Measurements from ENCODE around the gene MRPL2.

DNA sequence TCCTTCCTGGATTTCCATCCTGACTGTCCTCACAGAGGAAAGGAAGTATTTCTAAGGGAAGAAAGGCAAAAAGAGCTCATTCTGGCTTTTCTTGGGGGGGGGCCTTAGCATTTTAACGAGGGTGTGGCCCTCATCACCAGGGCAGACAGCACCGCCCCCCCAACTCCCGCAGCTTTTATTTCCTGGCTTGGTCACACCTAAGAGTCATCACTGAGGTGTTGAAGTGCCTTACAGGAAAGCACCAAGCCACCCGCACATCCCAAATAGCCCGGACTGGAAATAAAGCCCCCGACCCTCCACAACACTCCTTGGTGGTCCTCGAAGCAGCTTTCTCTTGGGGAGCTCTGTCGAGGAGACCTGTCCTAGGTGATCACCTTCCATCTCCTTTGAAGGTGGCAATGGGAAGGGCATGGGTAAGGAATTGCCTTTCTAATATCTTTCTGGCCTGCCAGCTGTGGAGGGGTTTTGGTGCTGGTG lies 18.1 kb upstream of the MRPL2 start:
- TF ChIP-seq CTCF (tag by site-specific recombination; IDR thresholded peaks at IDR 0.05) = no peak
- no peak for TF ChIP-seq ZNF2 (tag by site-specific recombination; IDR thresholded peaks at IDR 0.05)
- TF ChIP-seq OSR2 (tag by site-specific recombination; IDR thresholded peaks at IDR 0.05) = no peak
- TF ChIP-seq, protein P1, sequence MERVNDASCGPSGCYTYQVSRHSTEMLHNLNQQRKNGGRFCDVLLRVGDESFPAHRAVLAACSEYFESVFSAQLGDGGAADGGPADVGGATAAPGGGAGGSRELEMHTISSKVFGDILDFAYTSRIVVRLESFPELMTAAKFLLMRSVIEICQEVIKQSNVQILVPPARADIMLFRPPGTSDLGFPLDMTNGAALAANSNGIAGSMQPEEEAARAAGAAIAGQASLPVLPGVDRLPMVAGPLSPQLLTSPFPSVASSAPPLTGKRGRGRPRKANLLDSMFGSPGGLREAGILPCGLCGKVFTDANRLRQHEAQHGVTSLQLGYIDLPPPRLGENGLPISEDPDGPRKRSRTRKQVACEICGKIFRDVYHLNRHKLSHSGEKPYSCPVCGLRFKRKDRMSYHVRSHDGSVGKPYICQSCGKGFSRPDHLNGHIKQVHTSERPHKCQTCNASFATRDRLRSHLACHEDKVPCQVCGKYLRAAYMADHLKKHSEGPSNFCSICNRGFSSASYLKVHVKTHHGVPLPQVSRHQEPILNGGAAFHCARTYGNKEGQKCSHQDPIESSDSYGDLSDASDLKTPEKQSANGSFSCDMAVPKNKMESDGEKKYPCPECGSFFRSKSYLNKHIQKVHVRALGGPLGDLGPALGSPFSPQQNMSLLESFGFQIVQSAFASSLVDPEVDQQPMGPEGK (tag by site-specific recombination; IDR thresholded peaks at IDR 0.05) = no peak
- no peak for TF ChIP-seq ZNF76 (tag by site-specific recombination; IDR thresholded peaks at IDR 0.05; ENCODE audit: borderline replicate concordance, low read depth)
- no peak for TF ChIP-seq YY1 (tag by site-specific recombination; IDR thresholded peaks at IDR 0.05)
- TF ChIP-seq, protein P2, sequence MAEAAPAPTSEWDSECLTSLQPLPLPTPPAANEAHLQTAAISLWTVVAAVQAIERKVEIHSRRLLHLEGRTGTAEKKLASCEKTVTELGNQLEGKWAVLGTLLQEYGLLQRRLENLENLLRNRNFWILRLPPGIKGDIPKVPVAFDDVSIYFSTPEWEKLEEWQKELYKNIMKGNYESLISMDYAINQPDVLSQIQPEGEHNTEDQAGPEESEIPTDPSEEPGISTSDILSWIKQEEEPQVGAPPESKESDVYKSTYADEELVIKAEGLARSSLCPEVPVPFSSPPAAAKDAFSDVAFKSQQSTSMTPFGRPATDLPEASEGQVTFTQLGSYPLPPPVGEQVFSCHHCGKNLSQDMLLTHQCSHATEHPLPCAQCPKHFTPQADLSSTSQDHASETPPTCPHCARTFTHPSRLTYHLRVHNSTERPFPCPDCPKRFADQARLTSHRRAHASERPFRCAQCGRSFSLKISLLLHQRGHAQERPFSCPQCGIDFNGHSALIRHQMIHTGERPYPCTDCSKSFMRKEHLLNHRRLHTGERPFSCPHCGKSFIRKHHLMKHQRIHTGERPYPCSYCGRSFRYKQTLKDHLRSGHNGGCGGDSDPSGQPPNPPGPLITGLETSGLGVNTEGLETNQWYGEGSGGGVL (tag by site-specific recombination; IDR thresholded peaks at IDR 0.05) = no peak
- no peak for TF ChIP-seq ZNF510 (tag by site-specific recombination; IDR thresholded peaks at IDR 0.05; ENCODE audit: insufficient replicate concordance)
- TF ChIP-seq ZFP41 (tag by site-specific recombination; IDR thresholded peaks at IDR 0.05; ENCODE audit: borderline replicate concordance) = no peak

Measured in HEK293 (cell line).